Measurements from ENCODE around the gene PCDHB12.
"Not testable (repeated sequence)": the region's sequence is repeated elsewhere in the genome, so short reads cannot be mapped to it uniquely, and the experiment has no call there.

The PCDHB12 gene

GRCh38 chr5:141192110-141192725, 16.3 kb upstream of the PCDHB12 start, which contains the start of gene PCDHB10:
Gene PCDHB10 (plus strand): TSS chr5:141192353. CDS start chr5:141192553, 200 bp downstream.
- H3K4me3 Mint-ChIP-seq: no peak within 1 kb of the TSS
- no peak within 1 kb of the TSS for H3K27ac Mint-ChIP-seq
- no peak for DNase-seq (ENCODE audit: low spot score in 2 of 2)
- peaks cover 8% of the 10 kb centered on the region for H3K27me3 Mint-ChIP-seq
- peaks cover 3% of the 10 kb centered on the region for H3K36me3 Mint-ChIP-seq
- ATAC-seq (ENCODE audit: low read depth): no peak
- H3K4me1 Mint-ChIP-seq: peaks cover 4% of the 10 kb centered on the region
- peaks cover 11% of the 10 kb centered on the region for H3K9me3 Mint-ChIP-seq

- H3K27ac Mint-ChIP-seq; H3K4me3 Mint-ChIP-seq; H3K27me3 Mint-ChIP-seq; H3K4me1 Mint-ChIP-seq; H3K36me3 Mint-ChIP-seq; DNase-seq (ENCODE audit: low spot score in 2 of 2); ATAC-seq (ENCODE audit: low read depth): not testable (repeated sequence)
- peaks cover 15% of the 10 kb centered on the region for H3K9me3 Mint-ChIP-seq
Measured at GRCh38 chr5:141194332-141194731, 14.2 kb upstream of the PCDHB12 start.

GRCh38 chr5:141196363-141196762, 12.2 kb upstream of the PCDHB12 start:
- H3K4me1 Mint-ChIP-seq: peaks cover 2% of the 10 kb centered on the region
- H3K36me3 Mint-ChIP-seq: peaks cover 2% of the 10 kb centered on the region
- no peak overlapping the region for H3K4me3 Mint-ChIP-seq
- H3K9me3 Mint-ChIP-seq: peaks cover 15% of the 10 kb centered on the region
- H3K27me3 Mint-ChIP-seq: peaks cover 9% of the 10 kb centered on the region
- no peak for ATAC-seq (ENCODE audit: low read depth)
- no peak overlapping the region for H3K27ac Mint-ChIP-seq
- DNase-seq (ENCODE audit: low spot score in 2 of 2): no peak

- ATAC-seq (ENCODE audit: low read depth): no peak
- H3K27ac Mint-ChIP-seq: no peak within 1 kb of the TSS
- no peak within 1 kb of the TSS for H3K4me3 Mint-ChIP-seq
- H3K36me3 Mint-ChIP-seq: no peaks in the 10 kb centered on the region
- DNase-seq (ENCODE audit: low spot score in 2 of 2): no peak
- no peaks in the 10 kb centered on the region for H3K4me1 Mint-ChIP-seq
- H3K9me3 Mint-ChIP-seq: peaks cover 10% of the 10 kb centered on the region
- peaks cover 5% of the 10 kb centered on the region for H3K27me3 Mint-ChIP-seq
Measured at GRCh38 chr5:141199359-141200235, 8.9 kb upstream of the PCDHB12 start, which contains the start of gene PCDHB11. Gene PCDHB11 (plus strand): TSS chr5:141199627. CDS start chr5:141199775, 148 bp downstream.

- not testable (repeated sequence) for H3K27me3 Mint-ChIP-seq; H3K27ac Mint-ChIP-seq; H3K4me1 Mint-ChIP-seq; H3K4me3 Mint-ChIP-seq; DNase-seq (ENCODE audit: low spot score in 2 of 2); ATAC-seq (ENCODE audit: low read depth); H3K36me3 Mint-ChIP-seq
- peaks cover 10% of the 10 kb centered on the region for H3K9me3 Mint-ChIP-seq
Measured at GRCh38 chr5:141201126-141201525, 7.4 kb upstream of the PCDHB12 start.

- not testable (repeated sequence) for H3K27ac Mint-ChIP-seq; H3K4me3 Mint-ChIP-seq; H3K36me3 Mint-ChIP-seq; DNase-seq (ENCODE audit: low spot score in 2 of 2); H3K27me3 Mint-ChIP-seq; ATAC-seq (ENCODE audit: low read depth); H3K4me1 Mint-ChIP-seq
- H3K9me3 Mint-ChIP-seq: peaks cover 10% of the 10 kb centered on the region
Measured at GRCh38 chr5:141201646-141202045, 6.9 kb upstream of the PCDHB12 start.

- peaks cover 11% of the 10 kb centered on the region for H3K27me3 Mint-ChIP-seq
- not testable (repeated sequence) for H3K4me3 Mint-ChIP-seq; H3K4me1 Mint-ChIP-seq; ATAC-seq (ENCODE audit: low read depth); DNase-seq (ENCODE audit: low spot score in 2 of 2); H3K27ac Mint-ChIP-seq; H3K9me3 Mint-ChIP-seq; H3K36me3 Mint-ChIP-seq
Measured at GRCh38 chr5:141210281-141210680, 1.8 kb downstream of the PCDHB12 start.

- peaks cover 11% of the 10 kb centered on the region for H3K27me3 Mint-ChIP-seq
- not testable (repeated sequence) for ATAC-seq (ENCODE audit: low read depth); H3K9me3 Mint-ChIP-seq; DNase-seq (ENCODE audit: low spot score in 2 of 2); H3K36me3 Mint-ChIP-seq; H3K4me1 Mint-ChIP-seq; H3K4me3 Mint-ChIP-seq; H3K27ac Mint-ChIP-seq
Measured at GRCh38 chr5:141210849-141211248, 2.3 kb downstream of the PCDHB12 start.

GRCh38 chr5:141213656-141214339, 5.3 kb downstream of the PCDHB12 start, which contains the start of gene PCDHB13:
Gene PCDHB13 (plus strand): TSS chr5:141213919. CDS start chr5:141214124, 205 bp downstream.
- not testable (repeated sequence) for H3K27ac Mint-ChIP-seq; H3K4me1 Mint-ChIP-seq; DNase-seq (ENCODE audit: low spot score in 2 of 2); H3K9me3 Mint-ChIP-seq; ATAC-seq (ENCODE audit: low read depth); H3K36me3 Mint-ChIP-seq
- Mint-ChIP-seq H3K27me3 (peaks cover 11% of the 10 kb centered on the region), H3K4me3 (peak within 1 kb of the TSS; percentile 29)

- not testable (repeated sequence) for H3K27ac Mint-ChIP-seq; H3K9me3 Mint-ChIP-seq; H3K4me1 Mint-ChIP-seq; DNase-seq (ENCODE audit: low spot score in 2 of 2); H3K36me3 Mint-ChIP-seq; H3K4me3 Mint-ChIP-seq; ATAC-seq (ENCODE audit: low read depth)
- peaks cover 12% of the 10 kb centered on the region for H3K27me3 Mint-ChIP-seq
Measured at GRCh38 chr5:141214583-141214982, 6.1 kb downstream of the PCDHB12 start.

GRCh38 chr5:141215504-141215903, 7.0 kb downstream of the PCDHB12 start:
- H3K36me3 Mint-ChIP-seq; DNase-seq (ENCODE audit: low spot score in 2 of 2); H3K4me1 Mint-ChIP-seq; H3K27ac Mint-ChIP-seq; ATAC-seq (ENCODE audit: low read depth); H3K4me3 Mint-ChIP-seq: not testable (repeated sequence)
- peaks cover 16% of the 10 kb centered on the region for H3K27me3 Mint-ChIP-seq
- peaks cover 16% of the 10 kb centered on the region for H3K9me3 Mint-ChIP-seq

- H3K36me3 Mint-ChIP-seq; H3K27ac Mint-ChIP-seq; H3K4me1 Mint-ChIP-seq; DNase-seq (ENCODE audit: low spot score in 2 of 2); ATAC-seq (ENCODE audit: low read depth); H3K4me3 Mint-ChIP-seq: not testable (repeated sequence)
- Mint-ChIP-seq H3K27me3 (peaks cover 17% of the 10 kb centered on the region), H3K9me3 (peaks cover 14% of the 10 kb centered on the region)
Measured at GRCh38 chr5:141216035-141216434, 7.5 kb downstream of the PCDHB12 start.

- peaks cover 17% of the 10 kb centered on the region for H3K27me3 Mint-ChIP-seq
- no peak within 1 kb of the TSS for H3K27ac Mint-ChIP-seq
- DNase-seq (ENCODE audit: low spot score in 2 of 2): no peak
- H3K4me3 Mint-ChIP-seq: peak within 1 kb of the TSS; percentile 19
- H3K9me3 Mint-ChIP-seq: peaks cover 16% of the 10 kb centered on the region
- no peak for ATAC-seq (ENCODE audit: low read depth)
- H3K36me3 Mint-ChIP-seq: peaks cover 2% of the 10 kb centered on the region
- no peaks in the 10 kb centered on the region for H3K4me1 Mint-ChIP-seq
Measured at GRCh38 chr5:141223112-141223783, 14.7 kb downstream of the PCDHB12 start, which contains the start of gene PCDHB14. Gene PCDHB14 (plus strand): TSS chr5:141223343. CDS start chr5:141223506, 163 bp downstream.

Measured in memory B cell (primary cell).